ENCODE results near the gene PEX19.

GRCh38 chr1:160291248-160292220 is 6.6 kb upstream of the PEX19 start:
- TF ChIP-seq CTCF (IDR thresholded peaks at IDR 0.05) (peak; percentile 56 to 78 (median 62)), POLR2A (IDR thresholded peaks at IDR 0.05) (no peak)
